NCI-H2107 treated with DMSO at 0.1 percent for 48 hours (cell line): ENCODE results near the gene GALNTL6.
"Not testable (repeated sequence)": the region's sequence is repeated elsewhere in the genome, so short reads cannot be mapped to it uniquely, and the experiment has no call there.

Source experiments
- DNase-seq: peaks from one replicate; lab custom pipeline; 2025; ENCODE audit not compliant: unreplicated experiment; lab: John Stamatoyannopoulos, UW

GALNTL6 gene

GRCh38 chr4:172786039-172786792, 973.0 kb downstream of the GALNTL6 start:
- DNase-seq = no peak

- DNase-seq = no peak
These were observed 973.9 kb downstream of the GALNTL6 start for GRCh38 chr4:172787111-172787510.

GRCh38 chr4:172791841-172792240, 978.6 kb downstream of the GALNTL6 start:
- no peak for DNase-seq

- no peak for DNase-seq
These were observed 980.5 kb downstream of the GALNTL6 start for GRCh38 chr4:172793565-172794306.

- DNase-seq = no peak
These were observed 981.1 kb downstream of the GALNTL6 start for GRCh38 chr4:172794307-172794703.

GRCh38 chr4:172797281-172797680, 984.1 kb downstream of the GALNTL6 start:
- DNase-seq = not testable (repeated sequence)

GRCh38 chr4:172802032-172802431, 988.8 kb downstream of the GALNTL6 start:
- no peak for DNase-seq

GRCh38 chr4:172806841-172807240, 993.6 kb downstream of the GALNTL6 start:
- DNase-seq = no peak

GRCh38 chr4:172808196-172808595, 995.0 kb downstream of the GALNTL6 start:
- no peak for DNase-seq

GRCh38 chr4:172809319-172809718, 996.1 kb downstream of the GALNTL6 start:
- DNase-seq = no peak

GRCh38 chr4:172813359-172813923, 1000.2 kb downstream of the GALNTL6 start:
- DNase-seq = no peak

GRCh38 chr4:172815499-172816164, 1002.4 kb downstream of the GALNTL6 start:
- DNase-seq = no peak

- no peak for DNase-seq
These were observed 1005.7 kb downstream of the GALNTL6 start for GRCh38 chr4:172818901-172819300.

GRCh38 chr4:172819353-172819752, 1006.1 kb downstream of the GALNTL6 start:
- no peak for DNase-seq

GRCh38 chr4:172822331-172822730, 1009.1 kb downstream of the GALNTL6 start:
- no peak for DNase-seq

- DNase-seq = no peak
These were observed 1013.1 kb downstream of the GALNTL6 start for GRCh38 chr4:172826346-172826745.

GRCh38 chr4:172826861-172827260, 1013.7 kb downstream of the GALNTL6 start:
- no peak for DNase-seq

GRCh38 chr4:172830295-172830764, 1017.1 kb downstream of the GALNTL6 start:
- no peak for DNase-seq

GRCh38 chr4:172836661-172837060, 1023.5 kb downstream of the GALNTL6 start:
- DNase-seq = no peak

GRCh38 chr4:172838111-172838510, 1024.9 kb downstream of the GALNTL6 start:
- DNase-seq = no peak

GRCh38 chr4:172838943-172839342, 1025.7 kb downstream of the GALNTL6 start:
- no peak for DNase-seq
